NCI-H748 treated with DMSO at 0.1 percent for 48 hours (cell line): Measurements from ENCODE around the gene ATP5PO.
"Not testable (repeated sequence)": the region's sequence is repeated elsewhere in the genome, so short reads cannot be mapped to it uniquely, and the experiment has no call there.

Source experiments
- DNase-seq: peaks from one replicate; lab custom pipeline; 2025; lab: John Stamatoyannopoulos, UW

ATP5PO gene

GRCh38 chr21:33866826-33867225, 48.8 kb downstream of the ATP5PO start:
- DNase-seq, result no peak

GRCh38 chr21:33865996-33866575, 49.5 kb downstream of the ATP5PO start:
- DNase-seq, result no peak

DNA sequence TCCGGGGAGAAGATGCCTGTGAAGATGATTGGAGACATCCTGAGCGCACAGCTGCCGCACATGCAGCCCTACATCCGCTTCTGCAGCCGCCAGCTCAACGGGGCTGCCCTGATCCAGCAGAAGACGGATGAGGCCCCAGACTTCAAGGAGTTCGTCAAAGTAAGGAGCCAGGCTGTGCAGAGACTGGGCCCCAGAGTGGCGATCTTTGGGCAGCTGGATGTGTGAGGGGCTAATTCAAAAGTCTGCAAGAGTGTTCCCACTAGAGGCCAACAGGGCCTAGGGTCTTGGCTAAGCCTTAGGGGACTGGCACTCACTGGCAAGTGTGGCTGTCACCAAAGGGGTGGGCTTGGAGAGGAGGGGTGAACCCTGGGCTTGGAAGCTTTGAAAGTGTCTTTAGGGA, 50.4 kb downstream of the ATP5PO start:
- DNase-seq, result no peak

- DNase-seq, result no peak
Measured at GRCh38 chr21:33864150-33864549, 51.5 kb downstream of the ATP5PO start.

DNA sequence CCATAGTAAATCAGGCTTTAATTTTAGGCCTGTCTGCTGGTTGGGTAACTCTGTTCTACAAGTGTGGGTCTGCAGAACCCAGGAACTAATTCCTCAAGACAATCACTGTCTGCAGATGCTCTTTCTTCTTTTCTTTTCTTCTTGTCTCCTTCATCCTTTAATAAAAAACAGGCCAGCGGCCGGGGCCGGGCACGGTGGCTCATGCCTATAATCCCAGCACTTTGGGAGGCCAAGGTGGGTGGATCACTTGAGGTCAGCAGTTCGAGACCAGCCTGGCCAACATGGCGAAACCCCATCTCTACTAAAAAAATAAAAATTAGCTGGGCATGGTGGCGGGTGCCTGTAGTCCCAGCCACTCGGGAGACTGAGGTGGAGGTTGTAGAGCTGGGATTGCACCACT, 52.4 kb downstream of the ATP5PO start:
- not testable (repeated sequence) for DNase-seq

GRCh38 chr21:33861125-33861524, 54.5 kb downstream of the ATP5PO start:
- no peak for DNase-seq

- no peak for DNase-seq
Measured at GRCh38 chr21:33860332-33860879, 55.2 kb downstream of the ATP5PO start.

DNA sequence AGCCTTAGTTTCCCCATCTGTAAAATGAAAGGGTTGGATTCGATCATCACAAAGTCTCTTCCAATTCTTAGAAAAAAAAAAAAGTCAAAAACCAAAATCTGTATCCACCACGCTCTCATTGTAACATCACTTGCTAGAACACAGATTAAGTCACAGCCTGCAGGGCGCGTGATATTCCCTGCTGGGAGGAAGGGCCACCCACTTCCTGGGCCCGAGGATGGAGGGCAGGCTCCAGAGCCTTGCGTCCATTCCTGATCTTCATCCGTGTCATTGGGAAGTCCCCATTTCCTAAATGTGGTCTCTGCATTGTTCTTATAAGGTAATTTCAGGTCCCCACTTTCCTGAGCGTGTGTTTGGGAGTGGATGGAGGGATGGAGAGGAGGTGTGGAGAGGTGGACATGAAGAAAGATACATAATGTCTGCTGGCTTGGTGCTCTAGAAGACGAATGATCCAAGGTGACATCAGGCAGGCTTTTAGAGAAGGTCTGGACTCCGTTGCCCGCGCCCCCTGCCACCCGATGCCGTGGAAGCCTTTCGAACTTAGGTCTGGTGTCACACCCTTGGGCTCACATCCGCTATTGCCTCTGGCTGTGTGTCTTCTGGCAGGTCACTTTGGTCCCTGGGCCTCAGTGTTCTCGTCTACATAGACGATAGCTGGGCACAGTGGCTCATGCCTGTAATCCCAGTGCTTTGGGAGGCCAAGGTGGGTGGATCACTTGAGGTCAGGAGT, 56.1 kb downstream of the ATP5PO start:
- DNase-seq, result no peak

DNA sequence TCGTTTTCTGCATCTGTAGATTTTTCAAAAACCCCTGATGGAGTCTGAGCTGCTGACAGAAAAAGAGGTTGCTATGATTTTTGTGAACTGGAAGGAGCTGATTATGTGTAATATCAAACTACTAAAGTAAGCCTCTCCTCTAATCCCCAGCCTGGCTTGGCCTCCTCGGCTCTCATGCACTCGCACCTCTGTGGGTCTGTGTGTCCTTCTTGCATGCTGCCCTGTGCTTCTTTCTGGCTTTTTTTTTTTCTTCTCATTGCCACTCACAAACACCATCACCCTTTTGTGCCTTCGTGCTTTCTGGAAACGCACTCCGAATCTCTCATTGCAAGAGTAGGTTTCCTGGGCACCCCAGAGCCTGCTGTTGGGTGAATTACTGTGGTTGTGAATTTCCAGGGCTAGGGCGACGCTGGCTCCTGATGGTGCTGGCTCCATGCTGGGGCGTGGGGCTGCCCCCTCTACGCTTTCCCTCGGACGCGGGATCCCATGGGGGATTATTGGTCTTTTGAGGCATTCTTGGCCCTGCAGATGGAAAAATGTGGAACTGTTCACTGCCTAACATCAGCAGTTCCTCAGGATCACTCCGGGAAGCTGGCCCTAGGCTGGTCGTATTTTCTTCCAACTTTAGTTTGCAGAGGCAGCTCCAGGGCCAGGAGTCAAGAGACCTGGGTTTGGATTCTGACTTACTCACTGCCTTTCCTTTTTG, 56.8 kb downstream of the ATP5PO start:
- no peak for DNase-seq

DNA sequence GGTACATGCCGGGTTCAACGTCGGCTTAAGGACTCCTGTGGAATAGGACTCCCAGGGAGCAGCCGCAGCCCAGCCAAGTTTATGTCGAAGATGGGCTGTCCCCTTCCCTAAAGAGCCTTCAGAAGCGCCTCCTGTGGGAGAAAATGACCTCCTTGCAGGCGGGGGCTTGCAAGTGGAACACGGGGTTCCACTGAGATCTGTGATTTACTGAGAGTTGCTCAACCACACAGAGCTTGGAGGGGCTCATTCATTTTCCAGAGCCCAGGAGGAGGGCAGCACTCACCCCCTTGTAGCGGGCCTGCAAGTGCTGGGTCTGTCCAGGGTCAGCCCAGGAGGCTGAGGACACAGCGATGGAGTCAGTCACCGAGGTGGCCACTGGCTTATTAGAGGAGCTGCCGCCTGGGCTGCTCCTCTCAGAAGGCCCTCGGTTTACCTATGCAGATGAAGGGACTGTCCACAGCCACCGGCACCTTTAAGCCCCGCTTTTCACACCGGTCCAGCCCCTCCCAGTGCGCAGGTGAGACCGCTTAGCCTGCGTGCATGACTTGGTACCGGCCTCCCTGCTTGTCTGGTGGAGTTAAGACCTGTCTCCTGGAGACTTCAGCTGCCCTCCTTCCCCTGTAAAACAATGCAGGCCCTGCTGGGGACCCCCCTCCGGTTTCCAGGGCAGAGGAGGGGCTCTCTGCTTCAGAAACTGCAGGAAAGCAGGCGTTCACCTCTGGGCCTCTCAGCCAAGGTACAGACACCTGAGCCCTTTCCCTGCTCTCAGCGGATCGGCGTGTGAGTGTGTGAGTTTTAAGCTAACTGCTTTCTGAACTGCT, 57.5 kb downstream of the ATP5PO start:
- no peak for DNase-seq

DNA sequence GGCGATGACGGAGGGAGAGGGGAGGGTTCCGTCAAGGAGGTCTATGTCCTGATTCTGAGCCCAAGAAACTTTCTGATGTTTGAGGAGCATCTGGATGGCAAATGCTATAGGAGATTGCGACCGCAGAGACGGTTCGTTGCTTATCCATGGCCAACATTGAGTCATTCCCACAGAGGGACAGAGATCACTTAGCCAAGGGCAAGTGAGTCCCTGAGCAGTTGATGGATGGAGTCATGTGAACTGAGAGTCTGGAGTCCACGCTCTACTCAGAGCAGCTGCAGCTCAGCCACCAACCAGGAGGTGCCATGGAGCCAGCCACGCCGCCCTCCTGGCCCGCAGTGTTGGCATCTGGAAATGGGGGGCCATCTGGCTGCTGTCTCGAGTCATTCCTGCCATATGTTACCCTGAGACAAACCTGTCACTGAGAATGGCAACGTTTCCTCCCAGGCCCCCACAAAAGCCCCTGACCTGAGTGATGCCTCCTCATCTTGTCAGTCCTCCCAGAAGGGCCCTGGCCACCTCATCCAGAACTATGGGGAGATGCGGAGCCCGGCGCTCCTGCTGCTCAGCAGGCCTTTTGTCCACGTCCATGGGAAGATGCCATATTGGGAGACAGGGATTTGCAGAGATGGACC, 58.6 kb downstream of the ATP5PO start:
- DNase-seq, result no peak

DNA sequence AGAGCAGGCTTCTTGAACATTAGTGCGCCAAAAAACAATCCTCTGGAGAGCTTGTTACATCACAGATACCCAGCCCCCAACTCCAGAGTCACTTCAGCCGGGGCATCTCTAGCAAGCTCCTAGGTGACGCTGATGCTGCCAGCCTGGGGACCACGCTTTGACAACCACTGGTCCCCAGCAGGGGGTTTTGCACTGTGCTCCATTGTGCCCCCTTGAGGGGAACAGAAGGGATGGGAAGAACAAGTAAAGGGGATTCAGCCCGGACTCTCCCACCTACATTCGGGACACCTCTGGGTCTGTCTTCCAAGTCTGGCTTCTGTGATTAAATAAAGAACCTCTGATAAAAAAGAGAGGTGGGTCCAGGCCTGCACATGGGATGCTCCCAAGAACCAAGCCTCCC, 60.4 kb downstream of the ATP5PO start:
- DNase-seq, result no peak

DNA sequence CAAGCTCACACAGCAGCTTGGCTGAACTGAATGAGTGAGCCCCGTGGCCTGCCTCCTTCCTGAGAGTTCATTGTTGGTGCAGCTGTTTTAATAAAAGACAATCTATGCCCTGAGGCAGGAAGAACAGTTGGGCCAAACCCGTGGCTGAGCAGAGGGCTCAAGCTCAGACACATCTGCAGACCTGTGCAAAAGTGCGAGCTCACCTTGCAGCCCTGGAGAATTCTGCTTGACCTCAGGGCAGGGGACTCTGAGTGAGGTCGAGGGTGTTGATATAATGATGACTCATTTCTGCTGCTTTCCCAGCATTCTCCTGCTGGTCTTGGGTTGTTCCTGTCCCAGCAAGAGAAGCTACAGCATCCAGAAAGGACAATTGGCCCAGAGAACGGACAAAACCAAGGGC, 61.0 kb downstream of the ATP5PO start:
- no peak for DNase-seq
